GM12891 (cell line): ENCODE results near the gene AGFG1.

ENCODE experiments used
- PAX5 ChIP-seq: IDR thresholded peaks from 2 replicates; pipeline ENCODE4 v1.6.1; 2011; ENCODE audit warnings: low read length, moderate library complexity, mild to moderate bottlenecking; ENCODE audit not compliant: insufficient read depth, severe bottlenecking
- POLR2A ChIP-seq: IDR thresholded peaks from 2 replicates; pipeline ENCODE4 v1.6.1; 2011; ENCODE audit warnings: low read depth, low read length, control low read depth
- POLR2AphosphoS5 ChIP-seq: IDR thresholded peaks from 2 replicates; pipeline ENCODE4 v1.6.1; 2011; ENCODE audit warnings: low read depth, low read length, control low read depth
- SPI1 ChIP-seq: IDR thresholded peaks from 2 replicates; pipeline ENCODE4 v1.6.1; 2011; ENCODE audit warnings: low read depth, low read length, control low read depth
- TAF1 ChIP-seq: IDR thresholded peaks from 2 replicates; pipeline ENCODE4 v1.6.1; 2011; ENCODE audit warnings: low read depth, low read length, control low read depth

- TF ChIP-seq POLR2AphosphoS5 (no peak), POLR2A (no peak), PAX5 (no peak), TAF1 (no peak), SPI1 (no peak)
Observed at GRCh38 chr2:227524665-227525064, 52.7 kb downstream of the AGFG1 start.
